PC-3 (cell line): ENCODE measurements around the gene MACROD2.

ENCODE experiments used
- EZH2 ChIP-seq: fragments of 300-600 bp; sonication (generic); IDR thresholded peaks from one replicate; pipeline ENCODE4 v1.6.1; 2017; ENCODE audit warnings: antibody characterized with exemption, mild to moderate bottlenecking, low read length; ENCODE audit not compliant: unreplicated experiment
- TF ChIP-seq, protein P1 (sequence below): fragments of 300-600 bp; sonication (generic); conservative IDR thresholded peaks from 2 replicates; pipeline ENCODE4 v1.5.1; 2017; ENCODE audit warnings: antibody characterized with exemption, low read depth, mild to moderate bottlenecking, low read length

GRCh38 chr20:16011519-16011918 lies 2016.2 kb downstream of the MACROD2 start:
- no peak for TF ChIP-seq EZH2
- TF ChIP-seq, protein P1, sequence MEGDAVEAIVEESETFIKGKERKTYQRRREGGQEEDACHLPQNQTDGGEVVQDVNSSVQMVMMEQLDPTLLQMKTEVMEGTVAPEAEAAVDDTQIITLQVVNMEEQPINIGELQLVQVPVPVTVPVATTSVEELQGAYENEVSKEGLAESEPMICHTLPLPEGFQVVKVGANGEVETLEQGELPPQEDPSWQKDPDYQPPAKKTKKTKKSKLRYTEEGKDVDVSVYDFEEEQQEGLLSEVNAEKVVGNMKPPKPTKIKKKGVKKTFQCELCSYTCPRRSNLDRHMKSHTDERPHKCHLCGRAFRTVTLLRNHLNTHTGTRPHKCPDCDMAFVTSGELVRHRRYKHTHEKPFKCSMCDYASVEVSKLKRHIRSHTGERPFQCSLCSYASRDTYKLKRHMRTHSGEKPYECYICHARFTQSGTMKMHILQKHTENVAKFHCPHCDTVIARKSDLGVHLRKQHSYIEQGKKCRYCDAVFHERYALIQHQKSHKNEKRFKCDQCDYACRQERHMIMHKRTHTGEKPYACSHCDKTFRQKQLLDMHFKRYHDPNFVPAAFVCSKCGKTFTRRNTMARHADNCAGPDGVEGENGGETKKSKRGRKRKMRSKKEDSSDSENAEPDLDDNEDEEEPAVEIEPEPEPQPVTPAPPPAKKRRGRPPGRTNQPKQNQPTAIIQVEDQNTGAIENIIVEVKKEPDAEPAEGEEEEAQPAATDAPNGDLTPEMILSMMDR, result no peak
